Upper lobe of left lung (tissue), 6 donors: ENCODE data around the gene ATP1A1. TPM values are rescaled to one million over a fixed set of nuclear protein-coding genes. Genes with fewer than 3 reads are reported as not detected.

ENCODE experiments used
- ATAC-seq, 2 donors: fragments of 200-7000 bp; cut with Tn5 transposase; one replicate each; pipeline ENCODE4 v1.9.1; 2022; ENCODE audit warnings: mild to moderate bottlenecking in 2 of 2, moderate library complexity in 2 of 2; ENCODE audit not compliant: low FRiP score in 2 of 2
- DNase-seq, 2 donors: peaks; one replicate each; pipeline ENCODE4 v3.0.0-alpha.2; 2019 to 2020
- H3K27ac ChIP-seq, 4 donors: fragments of 200-600 bp; sonication (generic); one replicate each; pipeline ENCODE4 v1.5.1; 2016 to 2019
- H3K27me3 ChIP-seq, 4 donors: fragments of 200-600 bp; sonication (generic); one replicate each; pipeline ENCODE4 v1.5.1; 2017 to 2019
- H3K36me3 ChIP-seq, 4 donors: fragments of 200-600 bp; sonication (generic); one replicate each; pipeline ENCODE4 v1.5.1; 2016 to 2019
- H3K4me1 ChIP-seq, 4 donors: fragments of 200-600 bp; sonication (generic); one replicate each; pipeline ENCODE4 v1.5.1; 2018 to 2019
- H3K4me3 ChIP-seq, 4 donors: fragments of 200-600 bp; sonication (generic); one replicate each; pipeline ENCODE4 v1.5.1; 2017 to 2019; ENCODE audit warnings: mild to moderate bottlenecking in 2 of 4, moderate library complexity in 1 of 4
- H3K9me3 ChIP-seq, 4 donors: fragments of 200-600 bp; sonication (generic); one replicate each; pipeline ENCODE4 v1.5.1; 2018 to 2019
- CTCF ChIP-seq, 6 experiments: fragments of 450-650 bp in 4 of 6; fragments of 200-600 bp in 2 of 6; sonication (generic) in 2 of 6; IDR thresholded peaks; one replicate each; pipeline ENCODE4 v1.5.1; 2016 to 2019; ENCODE audit warnings: antibody characterized with exemption in 6 of 6
- EP300 ChIP-seq, 4 donors: sonication (generic); formaldehyde crosslinking; IDR thresholded peaks; one replicate each; pipeline ENCODE4 v1.5.1; 2017; ENCODE audit warnings: antibody characterized with exemption in 4 of 4, control low read depth in 2 of 4
- POLR2A ChIP-seq, 4 donors: fragments of 450-650 bp; IDR thresholded peaks; one replicate each; pipeline ENCODE4 v1.5.1; 2016 to 2017; ENCODE audit warnings: antibody characterized with exemption in 4 of 4, mild to moderate bottlenecking in 2 of 4
- POLR2AphosphoS5 ChIP-seq, 2 donors: sonication (generic); formaldehyde crosslinking; IDR thresholded peaks; one replicate each; pipeline ENCODE4 v1.5.1; 2017; ENCODE audit warnings: antibody characterized with exemption in 2 of 2
- WGBS, 2 donors: methylation state at CpG; one replicate each; pipeline ENCODE4 v1.1.5; 2017 to 2018; 5-methylcytosine and 5-hydroxymethylcytosine counted together
- total RNA-seq, 6 donors: library from RNA; depleted of rRNA in 4 of 6; stranded (reverse); fragments of >200 nt in 4 of 6; gene quantifications; one replicate each; pipeline versions ENCODE4 v1.1.0 to v1.2.1, GENCODE V29; 2016 to 2021
- donor health status: DM: no; HTN: no; CAD: no; lungs with moderate emphysema.
- donor health status: DM: no; HTN: yes; CAD: no; lungs with severe emphysema.

The ATP1A1 gene
- total RNA-seq, 6 donors from 2014 or later, result 383 to 829 (median 696) TPM

GRCh38 chr1:116412898-116413297, 39.9 kb downstream of the ATP1A1 start:
- DNase-seq, result no peak
- TF ChIP-seq CTCF (IDR thresholded peaks at IDR 0.05) (no peak), POLR2A (IDR thresholded peaks at IDR 0.05) (no peak), EP300 (IDR thresholded peaks at IDR 0.05) (no peak), POLR2AphosphoS5 (IDR thresholded peaks at IDR 0.05) (no peak)
- ATAC-seq, result no peak
- H3K27me3 ChIP-seq, result no peaks in the 10 kb centered on the region
- WGBS, 2 donors, result 61 to 73% methylated on average over 3 of the region's 3 CpGs
- no peak overlapping the region for H3K4me3 ChIP-seq
- peaks cover 0 to 8% (median 4%) of the 10 kb centered on the region in 4 donors for H3K36me3 ChIP-seq
- no peak overlapping the region for H3K27ac ChIP-seq
- H3K4me1 ChIP-seq, result peaks cover 7 to 12% (median 10%) of the 10 kb centered on the region in 4 donors
- no peaks in the 10 kb centered on the region for H3K9me3 ChIP-seq

GRCh38 chr1:116413414-116413813, 40.4 kb downstream of the ATP1A1 start:
- WGBS, 2 donors, result 87 to 88% methylated on average over 2 of the region's 2 CpGs

GRCh38 chr1:116414364-116414763, 41.3 kb downstream of the ATP1A1 start:
- Histone ChIP-seq H3K9me3 (no peaks in the 10 kb centered on the region), H3K36me3 (peaks cover 0 to 4% (median 0%) of the 10 kb centered on the region in 4 donors), H3K4me3 (no peak overlapping the region), H3K27me3 (no peaks in the 10 kb centered on the region), H3K27ac (no peak overlapping the region), H3K4me1 (peaks cover 9 to 21% (median 15%) of the 10 kb centered on the region in 4 donors)
- TF ChIP-seq POLR2AphosphoS5 (IDR thresholded peaks at IDR 0.05) (no peak), POLR2A (IDR thresholded peaks at IDR 0.05) (no peak), CTCF (IDR thresholded peaks at IDR 0.05) (no peak), EP300 (IDR thresholded peaks at IDR 0.05) (no peak)
- DNase-seq, result no peak
- 96 to 97% methylated on average over 3 of the region's 3 CpGs for WGBS, 2 donors
- no peak for ATAC-seq

More at GRCh38 chr1:116413414-116413813, 40.4 kb downstream of the ATP1A1 start:
- Histone ChIP-seq H3K4me3 (no peak overlapping the region), H3K27ac (no peak overlapping the region), H3K4me1 (peaks cover 9 to 15% (median 12%) of the 10 kb centered on the region in 4 donors), H3K9me3 (no peaks in the 10 kb centered on the region), H3K36me3 (peaks cover 0 to 7% (median 3%) of the 10 kb centered on the region in 4 donors), H3K27me3 (no peaks in the 10 kb centered on the region)
- no peak for TF ChIP-seq CTCF (IDR thresholded peaks at IDR 0.05)
- TF ChIP-seq POLR2A (IDR thresholded peaks at IDR 0.05), result no peak
- TF ChIP-seq EP300 (IDR thresholded peaks at IDR 0.05), result no peak
- no peak for TF ChIP-seq POLR2AphosphoS5 (IDR thresholded peaks at IDR 0.05)
- ATAC-seq, result no peak
- no peak for DNase-seq

GRCh38 chr1:116415200-116415698, 42.2 kb downstream of the ATP1A1 start:
- WGBS, 2 donors, result 96 to 100% methylated on average over 3 of the region's 3 CpGs
- ATAC-seq (no peak), DNase-seq (no peak)
- Histone ChIP-seq H3K27me3 (no peaks in the 10 kb centered on the region), H3K4me3 (no peak overlapping the region), H3K4me1 (peaks cover 9 to 22% (median 15%) of the 10 kb centered on the region in 4 donors), H3K27ac (no peak overlapping the region), H3K9me3 (no peaks in the 10 kb centered on the region), H3K36me3 (no peaks in the 10 kb centered on the region)
- TF ChIP-seq CTCF (IDR thresholded peaks at IDR 0.05), result no peak
- no peak for TF ChIP-seq POLR2AphosphoS5 (IDR thresholded peaks at IDR 0.05)
